Natural killer cell treated with Interleukin-12 subunit alpha and Interleukin-12 subunit beta and Interleukin-15 and Interleukin-18, amount 100 ng/mL, for 72 hours (primary cell): Measurements from ENCODE around the gene DPF3. TPM values are rescaled to one million over a fixed set of nuclear protein-coding genes. Genes with fewer than 3 reads are reported as not detected.

ENCODE experiments used
- ATAC-seq, 2 donors: fragments of 150-1000 bp; cut with Tn5 transposase in 1 of 2; sonication (Bioruptor Pico), chemical (Tn5 transposase) in 1 of 2; 2 replicates each; pipeline ENCODE4 v1.10.0; 2021
- DNase-seq: peaks from one replicate; pipeline ENCODE4 v3.0.0; 2022; ENCODE audit warnings: low spot score
- H3K27ac Mint-ChIP-seq, 2 donors: 1 replicate in 1 of 2; 2 replicates in 1 of 2; pipeline ENCODE4 v1.8.0; 2022; ENCODE audit warnings: mixed read lengths in 2 of 2, mild to moderate bottlenecking in 1 of 2, moderate library complexity in 1 of 2
- H3K27me3 Mint-ChIP-seq, 2 donors: 1 replicate in 1 of 2; 2 replicates in 1 of 2; pipeline ENCODE4 v1.8.0; 2022; ENCODE audit warnings: mixed read lengths in 2 of 2
- H3K36me3 Mint-ChIP-seq: one replicate; pipeline ENCODE4 v1.8.0; 2022; ENCODE audit warnings: mixed read lengths
- H3K4me1 Mint-ChIP-seq, 2 donors: 1 replicate in 1 of 2; 2 replicates in 1 of 2; pipeline ENCODE4 v1.8.0; 2022; ENCODE audit warnings: low read depth in 2 of 2, mixed read lengths in 2 of 2, mild to moderate bottlenecking in 1 of 2
- H3K4me3 Mint-ChIP-seq: one replicate; pipeline ENCODE4 v1.8.0; 2022; ENCODE audit warnings: mixed read lengths
- H3K9me3 Mint-ChIP-seq: 2 replicates; pipeline ENCODE4 v1.8.0; 2022; ENCODE audit warnings: mixed read lengths
- total RNA-seq, 2 donors: library from RNA; stranded (reverse); gene quantifications; one replicate each; pipeline ENCODE4 v1.2.3, GENCODE V29; 2022

The DPF3 gene
- total RNA-seq, 2 donors from 2014 or later = 11.8 to 13.2 TPM

DNA sequence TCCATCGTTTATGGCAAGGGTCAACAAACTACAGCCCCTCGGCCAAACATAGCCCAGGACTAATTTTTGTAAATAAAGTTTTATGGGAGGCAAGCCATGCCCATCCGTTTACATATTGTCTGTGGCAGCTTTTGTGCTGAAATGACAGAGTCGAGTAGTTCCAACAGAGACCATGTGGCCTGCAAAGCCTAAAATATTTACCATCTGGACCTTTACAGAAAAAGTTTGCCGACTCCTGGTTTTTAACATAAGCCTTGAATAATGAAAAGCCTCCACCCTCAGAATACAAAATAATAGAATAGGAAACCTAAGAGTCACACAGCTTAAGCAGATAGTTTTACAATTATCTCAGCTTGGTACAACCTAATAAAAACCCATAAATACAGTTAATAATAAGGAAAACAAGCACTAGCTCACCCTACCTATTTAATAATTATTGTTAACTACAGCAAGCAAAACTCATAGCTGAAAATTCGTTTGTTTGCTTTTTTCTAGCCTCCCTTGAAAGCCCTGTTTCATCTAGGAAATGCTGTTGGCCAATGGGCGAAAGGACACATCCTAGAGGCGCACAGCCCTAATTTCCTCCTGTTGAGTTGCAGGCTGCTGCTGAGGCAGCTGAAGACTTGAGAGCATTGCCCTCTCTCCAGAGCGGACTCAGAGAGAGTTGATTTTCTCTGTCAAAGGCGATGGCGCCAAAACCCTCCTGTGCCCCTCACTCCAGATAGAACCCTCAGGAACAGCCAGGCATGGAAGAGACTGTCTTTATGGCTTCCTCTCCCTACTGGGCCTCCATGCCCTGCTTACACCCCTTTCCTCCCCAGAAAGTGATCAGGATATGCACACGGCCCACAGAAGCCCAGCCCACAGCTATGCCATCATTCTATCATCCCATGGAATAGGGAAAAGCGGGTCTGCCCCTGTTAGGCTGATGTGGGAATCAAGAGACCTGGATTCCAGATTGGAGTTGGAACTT is 107.2 kb downstream of the DPF3 start:
- no peak overlapping the region for H3K27ac Mint-ChIP-seq
- H3K4me3 Mint-ChIP-seq = no peak overlapping the region
- H3K36me3 Mint-ChIP-seq = no peaks in the 10 kb centered on the region
- no peaks in the 10 kb centered on the region for H3K27me3 Mint-ChIP-seq
- DNase-seq (peak; percentile 40), ATAC-seq (no peak)
- peaks cover 5 to 15% of the 10 kb centered on the region in 2 donors for H3K4me1 Mint-ChIP-seq
- no peaks in the 10 kb centered on the region for H3K9me3 Mint-ChIP-seq

DNA sequence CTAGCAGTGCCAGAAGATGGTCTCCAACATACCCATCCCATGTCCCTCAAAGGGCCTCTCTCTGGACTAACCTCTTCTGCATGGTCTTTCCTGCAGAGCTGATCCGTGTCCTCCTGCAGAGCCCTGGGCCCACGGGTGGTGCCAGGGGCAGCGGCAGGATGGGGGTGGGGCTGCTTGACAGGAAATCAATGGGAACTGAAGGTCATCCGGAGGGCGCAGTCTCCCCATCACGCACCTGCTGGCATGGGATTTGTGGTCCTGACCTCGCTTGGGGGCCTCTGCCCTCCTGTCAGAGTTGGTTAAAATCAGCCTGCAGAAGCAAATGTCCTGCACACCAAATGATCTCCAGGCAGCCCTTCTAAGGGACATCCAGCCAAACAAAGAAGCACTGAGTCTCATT is 110.2 kb downstream of the DPF3 start:
- no peaks in the 10 kb centered on the region for H3K9me3 Mint-ChIP-seq
- H3K36me3 Mint-ChIP-seq = no peaks in the 10 kb centered on the region
- no peaks in the 10 kb centered on the region for H3K27me3 Mint-ChIP-seq
- H3K4me3 Mint-ChIP-seq = no peak overlapping the region
- no peak overlapping the region for H3K27ac Mint-ChIP-seq
- DNase-seq (no peak), ATAC-seq (no peak)
- peaks cover 0 to 8% of the 10 kb centered on the region in 2 donors for H3K4me1 Mint-ChIP-seq

DNA sequence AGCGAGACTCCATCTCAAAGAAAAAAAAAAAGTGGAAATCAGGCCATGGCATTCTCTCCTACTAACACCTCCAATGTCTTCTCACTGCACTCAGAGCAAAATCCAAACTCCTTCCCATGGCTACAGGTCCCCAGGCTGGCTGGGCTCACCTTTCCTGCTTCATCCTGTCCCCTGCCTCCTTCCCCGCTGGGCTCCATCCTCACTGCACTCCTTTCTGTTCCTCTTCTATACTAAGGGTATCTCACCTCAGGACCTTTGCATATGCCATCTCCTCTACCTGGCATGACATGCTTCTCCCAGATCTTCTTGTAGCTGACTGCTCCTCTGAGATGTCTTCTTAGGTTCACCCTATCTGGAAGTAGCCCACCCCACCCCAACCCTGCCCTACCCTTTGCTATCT is 111.1 kb downstream of the DPF3 start:
- Mint-ChIP-seq H3K27ac (no peak overlapping the region), H3K4me3 (no peak overlapping the region), H3K9me3 (no peaks in the 10 kb centered on the region), H3K4me1 (peaks cover under 1 to 4% of the 10 kb centered on the region in 2 donors), H3K36me3 (peaks cover under 1% of the 10 kb centered on the region), H3K27me3 (no peaks in the 10 kb centered on the region)
- DNase-seq = no peak
- no peak for ATAC-seq

DNA sequence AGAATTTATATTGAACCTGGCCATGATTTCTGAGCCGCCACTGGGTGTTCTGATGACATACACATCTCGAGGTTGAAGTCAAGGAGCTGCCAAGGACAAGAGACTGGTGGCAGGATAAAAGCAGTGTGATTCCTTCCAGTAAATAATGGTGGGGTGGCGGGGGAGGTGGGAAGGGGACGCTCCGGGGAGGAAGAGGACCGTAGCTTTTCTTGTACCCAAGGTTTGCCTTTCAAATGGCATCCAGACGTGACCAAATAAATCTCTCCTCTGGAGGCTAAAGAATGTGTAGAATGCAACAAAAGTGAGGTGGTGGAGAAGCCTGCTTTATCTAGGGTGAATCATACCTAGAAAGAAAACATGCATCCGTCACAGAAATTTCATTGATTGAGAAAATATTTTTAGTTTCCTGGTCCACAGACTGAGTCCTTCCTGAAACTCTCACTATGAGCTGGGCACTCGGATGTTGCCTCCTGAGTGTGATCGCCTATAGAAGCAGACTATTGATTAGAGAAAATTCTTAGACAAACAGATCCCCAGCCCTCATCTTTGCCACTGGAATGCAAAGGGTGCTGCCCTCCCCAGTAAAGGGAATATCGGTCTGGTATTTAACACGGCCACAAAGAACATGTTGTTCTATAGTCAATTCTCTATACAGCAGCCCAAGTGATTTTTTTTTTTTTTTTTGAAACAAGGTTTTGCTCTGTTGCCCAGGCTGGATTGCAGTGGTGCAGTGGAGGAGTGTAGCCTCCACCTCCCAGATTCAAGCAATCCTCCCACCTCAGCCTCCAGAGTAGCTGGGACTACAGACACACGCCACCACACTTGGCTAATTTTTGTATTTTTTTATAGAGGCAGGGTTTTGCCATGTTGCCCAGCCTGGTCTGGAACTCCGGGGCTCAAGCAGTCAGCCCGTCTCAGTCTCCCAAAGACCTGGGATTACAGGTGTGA is 112.1 kb downstream of the DPF3 start:
- H3K9me3 Mint-ChIP-seq = no peaks in the 10 kb centered on the region
- ATAC-seq (no peak), DNase-seq (no peak)
- H3K4me3 Mint-ChIP-seq = no peak overlapping the region
- peaks cover 7 to 10% of the 10 kb centered on the region in 2 donors for H3K4me1 Mint-ChIP-seq
- H3K27ac Mint-ChIP-seq = no peak overlapping the region
- H3K36me3 Mint-ChIP-seq = peaks cover 9% of the 10 kb centered on the region
- H3K27me3 Mint-ChIP-seq = no peaks in the 10 kb centered on the region

DNA sequence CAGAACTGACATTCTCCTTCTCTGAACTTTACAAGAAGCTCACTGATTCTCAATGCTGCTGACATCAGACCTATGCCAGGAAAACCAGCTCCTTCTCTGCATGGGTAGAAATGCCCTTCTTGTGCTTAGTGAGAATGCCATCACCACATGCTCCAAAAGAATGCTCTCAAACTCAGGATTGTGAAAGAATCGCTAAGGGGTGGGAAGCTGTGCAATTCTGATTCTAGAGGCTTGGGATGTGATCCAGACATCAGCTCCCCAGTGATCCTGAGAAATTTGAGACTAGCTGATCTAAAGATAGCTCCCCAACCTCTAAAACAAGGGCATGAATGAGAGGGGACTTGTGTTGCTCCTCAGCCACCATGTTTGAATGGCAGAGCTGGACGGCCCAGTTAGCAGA is 113.2 kb downstream of the DPF3 start:
- peaks cover 12 to 15% of the 10 kb centered on the region in 2 donors for H3K4me1 Mint-ChIP-seq
- peaks cover 9% of the 10 kb centered on the region for H3K36me3 Mint-ChIP-seq
- H3K9me3 Mint-ChIP-seq = no peaks in the 10 kb centered on the region
- H3K4me3 Mint-ChIP-seq = no peak overlapping the region
- ATAC-seq (no peak), DNase-seq (no peak)
- H3K27ac Mint-ChIP-seq = no peak overlapping the region
- H3K27me3 Mint-ChIP-seq = peaks cover 0 to 1% of the 10 kb centered on the region in 2 donors

DNA sequence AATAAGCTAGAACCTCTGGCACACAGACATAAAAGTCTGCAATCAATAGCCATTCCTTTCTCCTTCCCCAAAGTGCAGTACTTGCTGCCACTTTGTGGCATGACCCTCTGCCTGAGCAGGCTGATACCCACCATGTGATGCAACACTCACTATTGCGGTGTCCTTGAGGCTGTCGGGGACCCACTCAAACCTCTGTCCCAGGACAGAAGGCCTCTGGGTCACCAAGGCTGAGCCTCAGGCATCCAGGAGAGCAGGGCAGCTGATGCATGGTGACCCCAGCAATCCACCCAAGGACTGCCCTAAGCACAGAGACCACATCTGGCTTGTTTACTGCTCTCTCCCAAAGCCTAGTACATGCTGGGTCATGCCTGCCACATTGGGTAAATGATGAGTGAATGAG is 114.2 kb downstream of the DPF3 start:
- no peak for DNase-seq
- Mint-ChIP-seq H3K27me3 (peaks cover 0 to 3% of the 10 kb centered on the region in 2 donors), H3K36me3 (peaks cover 9% of the 10 kb centered on the region), H3K4me1 (peaks cover 12 to 15% of the 10 kb centered on the region in 2 donors), H3K27ac (no peak overlapping the region), H3K9me3 (no peaks in the 10 kb centered on the region), H3K4me3 (no peak overlapping the region)
- ATAC-seq = no peak

DNA sequence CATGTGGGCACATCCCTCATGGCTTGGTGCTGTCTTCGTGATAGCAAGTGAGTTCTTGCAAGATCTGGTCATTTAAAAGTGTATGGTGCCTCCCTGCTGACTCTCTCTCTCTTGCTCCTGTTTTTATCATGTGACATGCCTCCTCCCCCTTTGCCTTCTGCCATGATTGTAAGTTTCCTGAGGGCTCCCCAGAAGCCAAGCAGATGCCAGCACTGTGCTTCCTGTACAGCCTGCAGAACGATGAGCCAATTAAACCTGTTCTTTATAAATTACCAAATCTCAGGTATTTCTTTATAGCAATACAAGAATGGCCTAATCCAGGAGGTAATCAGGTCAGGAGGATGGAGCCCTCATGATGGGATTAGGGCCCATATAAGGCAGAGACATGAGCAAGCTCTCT is 116.3 kb downstream of the DPF3 start:
- Mint-ChIP-seq H3K9me3 (no peaks in the 10 kb centered on the region), H3K27me3 (peaks cover 0 to 3% of the 10 kb centered on the region in 2 donors), H3K27ac (peak overlapping the region in 1 of 2 donors; percentile 15), H3K4me1 (peaks cover 12 to 15% of the 10 kb centered on the region in 2 donors), H3K4me3 (no peak overlapping the region), H3K36me3 (peaks cover 9% of the 10 kb centered on the region)
- DNase-seq = no peak
- no peak for ATAC-seq

DNA sequence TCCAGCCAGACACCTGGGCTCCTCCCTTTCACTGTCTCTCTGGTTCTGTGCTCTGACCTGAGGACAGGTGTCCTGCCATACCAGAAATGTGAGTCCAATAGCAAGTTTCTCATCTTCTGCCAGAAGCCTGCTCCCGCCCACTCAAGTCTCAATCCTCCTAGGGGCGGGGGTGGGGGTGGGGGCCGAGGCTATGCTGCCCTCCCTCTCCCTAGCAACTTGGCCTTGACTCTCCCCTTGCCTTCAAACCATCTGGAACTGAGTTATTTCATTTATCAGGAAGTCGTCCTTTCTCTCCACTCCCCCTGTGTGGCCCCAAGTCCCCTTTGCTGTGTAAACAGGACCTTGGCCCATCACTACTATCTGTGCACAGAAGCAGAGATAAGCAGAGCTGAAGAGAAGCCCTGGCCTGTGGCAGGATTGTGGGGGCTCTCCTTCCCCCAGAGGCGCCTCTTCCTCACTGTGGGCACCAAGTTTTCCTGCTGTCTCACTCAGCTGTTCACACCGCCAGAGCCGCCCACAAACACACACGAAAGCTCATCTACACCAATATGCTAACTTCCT is 117.1 kb downstream of the DPF3 start:
- Mint-ChIP-seq H3K4me1 (peaks cover 12 to 15% of the 10 kb centered on the region in 2 donors), H3K9me3 (no peaks in the 10 kb centered on the region), H3K27me3 (peaks cover 0 to 3% of the 10 kb centered on the region in 2 donors), H3K4me3 (peak overlapping the region; percentile 67), H3K27ac (peak overlapping the region; percentile 15 to 72), H3K36me3 (peaks cover 9% of the 10 kb centered on the region)
- ATAC-seq (no peak), DNase-seq (no peak)

DNA sequence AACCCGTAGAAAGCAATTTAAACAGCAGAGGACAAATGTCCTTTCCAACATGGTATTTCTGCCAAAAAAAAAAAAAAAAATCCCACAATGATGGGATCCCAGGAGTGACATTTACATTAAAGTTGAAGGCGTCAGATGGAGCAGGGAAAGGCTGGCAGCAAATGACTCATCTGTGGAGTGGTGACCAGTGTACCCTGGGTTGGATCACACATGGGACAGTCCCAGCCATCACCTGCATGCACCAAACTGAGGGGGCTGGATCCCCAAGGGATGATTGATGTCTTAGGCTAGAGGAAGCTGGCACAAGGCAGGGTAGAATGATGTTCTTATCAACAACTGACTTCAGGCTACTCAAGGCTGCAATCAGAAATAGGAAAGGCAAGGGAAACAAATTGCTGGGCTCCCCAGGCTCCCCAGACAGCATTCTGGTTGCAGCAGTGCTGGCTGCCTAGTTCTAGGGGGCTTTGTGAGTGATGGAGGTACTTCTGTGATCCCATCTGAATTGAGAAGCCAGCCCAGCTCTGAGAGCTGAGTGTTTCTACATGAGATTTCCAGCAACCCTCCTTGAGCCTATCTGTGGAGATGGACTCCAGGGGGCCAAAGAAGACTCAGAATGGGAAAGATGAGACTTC is 117.9 kb downstream of the DPF3 start:
- no peaks in the 10 kb centered on the region for H3K9me3 Mint-ChIP-seq
- DNase-seq (no peak), ATAC-seq (no peak)
- H3K27me3 Mint-ChIP-seq = peaks cover 0 to 3% of the 10 kb centered on the region in 2 donors
- no peak overlapping the region for H3K4me3 Mint-ChIP-seq
- H3K4me1 Mint-ChIP-seq = peaks cover 12 to 15% of the 10 kb centered on the region in 2 donors
- peak overlapping the region in 1 of 2 donors; percentile 15 for H3K27ac Mint-ChIP-seq
- peaks cover 9% of the 10 kb centered on the region for H3K36me3 Mint-ChIP-seq

DNA sequence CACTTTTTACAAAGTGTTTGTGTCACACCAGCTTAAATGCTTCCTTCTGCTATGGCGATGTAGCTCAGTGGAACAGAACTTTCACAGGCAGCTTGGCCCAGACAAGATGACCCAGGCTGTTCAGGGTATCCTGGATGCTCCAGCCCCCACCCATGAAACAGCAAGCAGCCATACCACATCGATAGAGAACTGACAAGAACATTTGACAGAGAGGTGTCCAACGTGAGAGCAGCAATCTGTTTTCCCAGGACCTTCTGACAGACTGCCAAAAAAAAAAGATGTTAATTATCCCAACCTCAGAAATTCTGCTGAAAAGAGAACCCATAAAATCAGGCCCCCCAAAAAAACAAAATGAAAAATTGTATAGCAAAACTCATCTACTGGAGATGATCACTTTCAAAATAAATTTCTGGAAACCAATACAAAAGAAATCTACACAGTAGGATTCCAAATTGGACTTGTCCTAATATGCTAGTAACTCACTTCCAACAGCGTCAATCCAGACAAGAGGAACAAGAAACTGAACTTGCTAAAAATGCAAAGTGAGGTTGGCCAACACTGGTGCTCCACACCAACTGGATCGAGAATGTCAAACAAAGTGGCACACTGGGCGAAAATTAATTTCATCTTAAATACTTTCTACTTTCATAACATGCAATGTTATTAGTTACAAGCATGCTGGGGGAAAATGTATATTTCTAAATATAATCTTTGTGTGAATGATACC is 118.8 kb downstream of the DPF3 start:
- Mint-ChIP-seq H3K36me3 (peaks cover 11% of the 10 kb centered on the region), H3K27ac (no peak overlapping the region), H3K4me3 (no peak overlapping the region), H3K4me1 (peaks cover 12 to 15% of the 10 kb centered on the region in 2 donors), H3K27me3 (peaks cover 0 to 3% of the 10 kb centered on the region in 2 donors), H3K9me3 (peaks cover 1% of the 10 kb centered on the region)
- DNase-seq = no peak
- no peak for ATAC-seq

DNA sequence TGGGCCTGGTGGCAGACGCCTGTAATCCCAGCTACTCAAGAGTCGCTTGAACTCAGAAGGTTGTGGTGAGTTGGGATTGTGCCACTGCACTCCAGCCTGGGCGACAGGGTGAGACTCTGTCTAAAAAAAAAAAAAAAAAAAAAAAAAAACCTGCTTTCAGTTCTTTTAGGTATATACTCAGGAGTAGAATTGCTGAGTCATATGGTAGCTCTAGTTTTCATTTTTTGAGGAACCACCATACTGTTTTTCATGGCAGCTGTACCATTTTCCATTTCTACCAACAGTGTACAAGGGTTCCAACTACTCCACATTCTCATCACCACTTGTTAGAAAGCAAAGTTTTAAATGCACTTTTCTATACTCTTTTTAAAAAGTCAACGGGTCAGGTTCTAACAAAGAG is 119.8 kb downstream of the DPF3 start:
- no peak for ATAC-seq
- no peak for DNase-seq
- Mint-ChIP-seq H3K27ac (no peak overlapping the region), H3K4me3 (no peak overlapping the region), H3K27me3 (peaks cover 0 to 3% of the 10 kb centered on the region in 2 donors), H3K4me1 (peaks cover 12 to 15% of the 10 kb centered on the region in 2 donors), H3K9me3 (peaks cover 2% of the 10 kb centered on the region), H3K36me3 (peaks cover 14% of the 10 kb centered on the region)

DNA sequence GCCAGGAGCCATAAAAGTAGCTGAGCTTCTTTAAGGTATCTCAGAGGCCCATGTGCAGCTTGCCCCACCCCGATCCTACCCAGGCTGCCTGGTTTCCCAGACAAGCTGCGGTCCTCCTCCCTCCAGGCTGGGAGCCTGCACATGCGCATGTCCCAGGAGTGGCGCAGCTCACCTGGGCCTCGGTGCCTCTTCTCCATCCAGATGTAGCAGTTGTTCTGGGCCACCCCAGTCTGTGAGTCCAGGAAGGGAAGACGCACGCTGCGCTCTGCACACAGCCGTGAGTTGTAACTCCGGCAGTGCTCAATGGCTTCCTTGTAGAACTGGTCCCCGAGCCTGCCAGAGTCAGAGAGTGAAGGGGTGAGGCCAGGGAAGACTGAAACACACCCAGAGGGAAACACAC is 122.3 kb downstream of the DPF3 start:
- Mint-ChIP-seq H3K27ac (no peak overlapping the region), H3K27me3 (peaks cover 0 to 3% of the 10 kb centered on the region in 2 donors), H3K4me1 (peaks cover 2% of the 10 kb centered on the region in 2 donors), H3K4me3 (no peak overlapping the region), H3K9me3 (peaks cover 9% of the 10 kb centered on the region), H3K36me3 (peaks cover 22% of the 10 kb centered on the region)
- ATAC-seq = no peak
- DNase-seq = no peak
